Ecto neural progenitor cell (in vitro differentiated cells): Measurements from ENCODE around the gene ONECUT2.
"Not testable (repeated sequence)": the region's sequence is repeated elsewhere in the genome, so short reads cannot be mapped to it uniquely, and the experiment has no call there.

Experiments used
- DNase-seq: peaks from one replicate; pipeline ENCODE4 v3.0.0-alpha.2; 2018; ENCODE audit warnings: low spot score

ONECUT2 gene

GRCh38 chr18:57446322-57446721, 11.1 kb downstream of the ONECUT2 start:
- peak; percentile 69 for DNase-seq

- DNase-seq, result peak; percentile 92
Measured at GRCh38 chr18:57447154-57447621, 12.0 kb downstream of the ONECUT2 start.

- DNase-seq, result no peak
Measured at GRCh38 chr18:57455576-57456129, 20.5 kb downstream of the ONECUT2 start.

GRCh38 chr18:57461652-57462269, 26.6 kb downstream of the ONECUT2 start:
- DNase-seq, result no peak

- no peak for DNase-seq
Measured at GRCh38 chr18:57466307-57466706, 31.1 kb downstream of the ONECUT2 start.

- DNase-seq, result no peak
Measured at GRCh38 chr18:57466745-57467409, 31.7 kb downstream of the ONECUT2 start.

- no peak for DNase-seq
Measured at GRCh38 chr18:57469884-57470283, 34.7 kb downstream of the ONECUT2 start.

- DNase-seq, result no peak
Measured at GRCh38 chr18:57475408-57475807, 40.2 kb downstream of the ONECUT2 start.

GRCh38 chr18:57475903-57476302, 40.7 kb downstream of the ONECUT2 start:
- no peak for DNase-seq

- no peak for DNase-seq
Measured at GRCh38 chr18:57480733-57481132, 45.6 kb downstream of the ONECUT2 start.

GRCh38 chr18:57497372-57498294, 62.5 kb downstream of the ONECUT2 start:
- DNase-seq, result no peak

- DNase-seq, result no peak
Measured at GRCh38 chr18:57498682-57499256, 63.6 kb downstream of the ONECUT2 start.

GRCh38 chr18:57502624-57503023, 67.5 kb downstream of the ONECUT2 start:
- DNase-seq, result no peak

GRCh38 chr18:57505231-57505630, 70.1 kb downstream of the ONECUT2 start:
- no peak for DNase-seq

- DNase-seq, result no peak
Measured at GRCh38 chr18:57516056-57516455, 80.9 kb downstream of the ONECUT2 start.

GRCh38 chr18:57518533-57518932, 83.4 kb downstream of the ONECUT2 start:
- no peak for DNase-seq

GRCh38 chr18:57519668-57520424, 84.7 kb downstream of the ONECUT2 start:
- no peak for DNase-seq

GRCh38 chr18:57522348-57522747, 87.2 kb downstream of the ONECUT2 start:
- not testable (repeated sequence) for DNase-seq

- no peak for DNase-seq
Measured at GRCh38 chr18:57523171-57523956, 88.2 kb downstream of the ONECUT2 start.

GRCh38 chr18:57527556-57528229, 92.5 kb downstream of the ONECUT2 start:
- no peak for DNase-seq
